Epidermal melanocyte (primary cell): ENCODE data around the gene GSTP1.
"Not testable (repeated sequence)": the region's sequence is repeated elsewhere in the genome, so short reads cannot be mapped to it uniquely, and the experiment has no call there.

Experiments used
- DNase-seq: peaks from one replicate; pipeline ENCODE4 v3.0.0; 2011; ENCODE audit warnings: low spot score; ENCODE audit not compliant: insufficient read length

The GSTP1 gene

GRCh38 chr11:67583247-67584204 lies at the start of gene GSTP1:
Gene GSTP1 (plus strand): TSS chr11:67583812. CDS start chr11:67583844, 32 bp downstream.
- peak; percentile 79 for DNase-seq

GRCh38 chr11:67534070-67534679 lies 49.4 kb upstream of the GSTP1 start:
- no peak for DNase-seq

GRCh38 chr11:67535561-67535960 lies 48.1 kb upstream of the GSTP1 start:
- DNase-seq = no peak

GRCh38 chr11:67538306-67538705 lies 45.3 kb upstream of the GSTP1 start:
- no peak for DNase-seq

GRCh38 chr11:67538823-67539505 lies 44.6 kb upstream of the GSTP1 start:
- DNase-seq = no peak

- no peak for DNase-seq
These were observed 44.1 kb upstream of the GSTP1 start for GRCh38 chr11:67539550-67539949.

GRCh38 chr11:67541198-67541597 lies 42.4 kb upstream of the GSTP1 start:
- no peak for DNase-seq

- DNase-seq = no peak
These were observed 41.4 kb upstream of the GSTP1 start for GRCh38 chr11:67542169-67542568.

- DNase-seq = no peak
These were observed 40.6 kb upstream of the GSTP1 start for GRCh38 chr11:67542971-67543370.

GRCh38 chr11:67543585-67543984 lies 40.0 kb upstream of the GSTP1 start:
- no peak for DNase-seq

GRCh38 chr11:67544616-67545242 lies 38.9 kb upstream of the GSTP1 start:
- no peak for DNase-seq

GRCh38 chr11:67545280-67545679 lies 38.3 kb upstream of the GSTP1 start:
- no peak for DNase-seq

GRCh38 chr11:67548112-67548511 lies 35.5 kb upstream of the GSTP1 start:
- not testable (repeated sequence) for DNase-seq

- DNase-seq = no peak
These were observed 35.0 kb upstream of the GSTP1 start for GRCh38 chr11:67548555-67549110.

GRCh38 chr11:67551127-67551526 lies 32.5 kb upstream of the GSTP1 start:
- DNase-seq = no peak

GRCh38 chr11:67551697-67552096 lies 31.9 kb upstream of the GSTP1 start:
- not testable (repeated sequence) for DNase-seq

- no peak for DNase-seq
These were observed 27.4 kb upstream of the GSTP1 start for GRCh38 chr11:67556244-67556643.

GRCh38 chr11:67558084-67558772 lies 25.4 kb upstream of the GSTP1 start:
- DNase-seq = no peak

GRCh38 chr11:67561971-67562619 lies 21.5 kb upstream of the GSTP1 start:
- no peak for DNase-seq
